Measurements from ENCODE around the gene TAS2R43.
"Not testable (repeated sequence)": the region's sequence is repeated elsewhere in the genome, so short reads cannot be mapped to it uniquely, and the experiment has no call there.

TAS2R43 gene

GRCh38 chr12:11092128-11092527 is at the start of gene TAS2R43:
TSS of gene TAS2R43 (minus strand) at chr12:11092313. CDS start at chr12:11092229, 84 bp downstream.
- no peak for DNase-seq (ENCODE audit: low read depth)

GRCh38 chr12:11136075-11136474 is 44.0 kb upstream of the TAS2R43 start:
- no peak for DNase-seq (ENCODE audit: low read depth)

- DNase-seq (ENCODE audit: low read depth) = no peak
Observed at GRCh38 chr12:11134305-11134704, 42.2 kb upstream of the TAS2R43 start, which contains the start of gene TAS2R30. TSS of gene TAS2R30 (minus strand) at chr12:11134644. CDS start at chr12:11134244, 400 bp downstream.

GRCh38 chr12:11133816-11134215 is 41.7 kb upstream of the TAS2R43 start:
- DNase-seq (ENCODE audit: low read depth) = no peak

GRCh38 chr12:11133162-11133561 is 41.0 kb upstream of the TAS2R43 start:
- DNase-seq (ENCODE audit: low read depth) = no peak

GRCh38 chr12:11130999-11131398 is 38.9 kb upstream of the TAS2R43 start:
- DNase-seq (ENCODE audit: low read depth) = no peak

GRCh38 chr12:11130382-11130781 is 38.3 kb upstream of the TAS2R43 start:
- no peak for DNase-seq (ENCODE audit: low read depth)

- DNase-seq (ENCODE audit: low read depth) = not testable (repeated sequence)
Observed at GRCh38 chr12:11114130-11114529, 22.0 kb upstream of the TAS2R43 start.

GRCh38 chr12:11111213-11111612 is 19.1 kb upstream of the TAS2R43 start:
- DNase-seq (ENCODE audit: low read depth) = not testable (repeated sequence)

- DNase-seq (ENCODE audit: low read depth) = no peak
Observed at GRCh38 chr12:11108862-11109261, 16.7 kb upstream of the TAS2R43 start.

- no peak for DNase-seq (ENCODE audit: low read depth)
Observed at GRCh38 chr12:11107719-11108118, 15.6 kb upstream of the TAS2R43 start.

- DNase-seq (ENCODE audit: low read depth) = no peak
Observed at GRCh38 chr12:11106288-11106687, 14.2 kb upstream of the TAS2R43 start.

- DNase-seq (ENCODE audit: low read depth) = no peak
Observed at GRCh38 chr12:11105546-11105945, 13.4 kb upstream of the TAS2R43 start.

GRCh38 chr12:11094910-11095309 is 2.8 kb upstream of the TAS2R43 start:
- DNase-seq (ENCODE audit: low read depth) = not testable (repeated sequence)

- DNase-seq (ENCODE audit: low read depth) = no peak
Observed at GRCh38 chr12:11089246-11089645, 2.9 kb downstream of the TAS2R43 start.

- DNase-seq (ENCODE audit: low read depth) = no peak
Observed at GRCh38 chr12:11085419-11085818, 6.7 kb downstream of the TAS2R43 start.

- no peak for DNase-seq (ENCODE audit: low read depth)
Observed at GRCh38 chr12:11081987-11082386, 10.1 kb downstream of the TAS2R43 start.

GRCh38 chr12:11078246-11078645 is 13.9 kb downstream of the TAS2R43 start:
- no peak for DNase-seq (ENCODE audit: low read depth)

GRCh38 chr12:11075642-11076041 is 16.5 kb downstream of the TAS2R43 start:
- DNase-seq (ENCODE audit: low read depth) = no peak

GRCh38 chr12:11071414-11071813 is 20.7 kb downstream of the TAS2R43 start:
- no peak for DNase-seq (ENCODE audit: low read depth)

GRCh38 chr12:11070999-11071398 is 21.1 kb downstream of the TAS2R43 start:
- DNase-seq (ENCODE audit: low read depth) = no peak

- no peak for DNase-seq (ENCODE audit: low read depth)
Observed at GRCh38 chr12:11069854-11070365, 22.2 kb downstream of the TAS2R43 start.

GRCh38 chr12:11067514-11067913 is 24.6 kb downstream of the TAS2R43 start:
- DNase-seq (ENCODE audit: low read depth) = no peak

- not testable (repeated sequence) for DNase-seq (ENCODE audit: low read depth)
Observed at GRCh38 chr12:11062194-11062593, 29.9 kb downstream of the TAS2R43 start, which contains the start of gene TAS2R46. TSS of gene TAS2R46 (minus strand) at chr12:11062294. CDS start at chr12:11062294, 0 bp downstream.

Measured in activated gamma-delta T cell treated with anti-CD3 and anti-CD28 coated beads, Interleukin-2, amount 50 U/mL, for 16 hours (primary cell).